ENCODE data around the gene TEX264. TPM values are rescaled to one million over a fixed set of nuclear protein-coding genes. Genes with fewer than 3 reads are reported as not detected.

TEX264 gene
- total RNA-seq, 1 experiment from 2014 or later: 46.4 TPM

DNA sequence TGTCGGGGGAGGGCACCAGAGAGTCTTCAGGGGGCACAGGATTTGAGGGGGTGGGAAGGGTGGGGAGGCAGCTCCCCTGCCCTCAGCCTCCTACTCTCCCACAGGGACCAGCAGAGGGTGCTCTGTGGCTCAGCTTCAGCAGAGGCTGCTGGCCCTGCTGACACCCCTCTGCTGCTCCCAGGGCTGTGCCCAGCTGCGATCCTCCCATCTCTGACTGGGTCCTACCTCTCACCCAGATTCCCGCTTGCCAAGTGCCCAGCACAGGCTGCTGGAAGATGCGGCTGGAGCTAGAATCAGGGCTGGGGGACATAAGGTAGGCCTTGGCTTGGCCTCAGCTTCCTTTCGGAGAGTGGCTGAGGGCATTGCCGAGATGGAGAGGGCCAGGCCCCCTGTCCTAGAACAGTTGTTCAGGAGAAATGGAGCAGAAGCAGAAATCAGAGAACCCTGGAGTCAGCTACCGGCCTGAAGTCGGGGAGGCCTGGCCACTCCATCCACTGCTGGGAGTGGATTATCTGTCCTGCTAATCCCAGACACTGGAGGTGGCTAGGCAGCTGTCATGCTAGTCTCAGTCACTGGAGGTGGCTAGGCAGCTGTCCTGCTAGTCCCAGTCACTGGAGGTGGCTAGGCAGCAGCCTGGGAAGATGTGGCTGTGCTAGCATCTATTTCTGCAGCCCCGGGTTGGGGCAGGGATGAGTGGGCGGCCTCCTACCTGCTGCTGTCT is 39.7 kb downstream of the TEX264 start:
- no peak overlapping the region for H3K4me3 Mint-ChIP-seq (ENCODE audit: unreplicated experiment)
- no peaks in the 10 kb centered on the region for H3K9me3 Mint-ChIP-seq (ENCODE audit: unreplicated experiment)
- intact Hi-C loops (cut with micrococcal nuclease): no loop called here
- H3K27me3 Mint-ChIP-seq (ENCODE audit: insufficient read depth, unreplicated experiment): no peaks in the 10 kb centered on the region
- BruUV-seq (replicated peaks): no TSS peak
- no peaks in the 10 kb centered on the region for H3K4me1 Mint-ChIP-seq (ENCODE audit: insufficient read depth, unreplicated experiment)
- H3K36me3 Mint-ChIP-seq (ENCODE audit: insufficient read depth, unreplicated experiment): peaks cover 14% of the 10 kb centered on the region
- peak; percentile 17 for DNase-seq (ENCODE audit: unreplicated experiment)
- no peak overlapping the region for H3K27ac Mint-ChIP-seq (ENCODE audit: low read depth, unreplicated experiment)
- ChIA-PET CTCF (interaction anchor here (0.7 kb wide), 1 partner anchor 95 kb away, joined by 5 read pairs; no protein-coding TSS in a partner anchor), POLR2A (interaction anchor here (0.9 kb wide), 1 partner anchor 18 kb away, joined by 5 read pairs; no protein-coding TSS in a partner anchor)
- TF ChIP-seq, protein P1, sequence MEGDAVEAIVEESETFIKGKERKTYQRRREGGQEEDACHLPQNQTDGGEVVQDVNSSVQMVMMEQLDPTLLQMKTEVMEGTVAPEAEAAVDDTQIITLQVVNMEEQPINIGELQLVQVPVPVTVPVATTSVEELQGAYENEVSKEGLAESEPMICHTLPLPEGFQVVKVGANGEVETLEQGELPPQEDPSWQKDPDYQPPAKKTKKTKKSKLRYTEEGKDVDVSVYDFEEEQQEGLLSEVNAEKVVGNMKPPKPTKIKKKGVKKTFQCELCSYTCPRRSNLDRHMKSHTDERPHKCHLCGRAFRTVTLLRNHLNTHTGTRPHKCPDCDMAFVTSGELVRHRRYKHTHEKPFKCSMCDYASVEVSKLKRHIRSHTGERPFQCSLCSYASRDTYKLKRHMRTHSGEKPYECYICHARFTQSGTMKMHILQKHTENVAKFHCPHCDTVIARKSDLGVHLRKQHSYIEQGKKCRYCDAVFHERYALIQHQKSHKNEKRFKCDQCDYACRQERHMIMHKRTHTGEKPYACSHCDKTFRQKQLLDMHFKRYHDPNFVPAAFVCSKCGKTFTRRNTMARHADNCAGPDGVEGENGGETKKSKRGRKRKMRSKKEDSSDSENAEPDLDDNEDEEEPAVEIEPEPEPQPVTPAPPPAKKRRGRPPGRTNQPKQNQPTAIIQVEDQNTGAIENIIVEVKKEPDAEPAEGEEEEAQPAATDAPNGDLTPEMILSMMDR (IDR thresholded peaks at IDR 0.05; ENCODE audit: unreplicated experiment): no peak

DNA sequence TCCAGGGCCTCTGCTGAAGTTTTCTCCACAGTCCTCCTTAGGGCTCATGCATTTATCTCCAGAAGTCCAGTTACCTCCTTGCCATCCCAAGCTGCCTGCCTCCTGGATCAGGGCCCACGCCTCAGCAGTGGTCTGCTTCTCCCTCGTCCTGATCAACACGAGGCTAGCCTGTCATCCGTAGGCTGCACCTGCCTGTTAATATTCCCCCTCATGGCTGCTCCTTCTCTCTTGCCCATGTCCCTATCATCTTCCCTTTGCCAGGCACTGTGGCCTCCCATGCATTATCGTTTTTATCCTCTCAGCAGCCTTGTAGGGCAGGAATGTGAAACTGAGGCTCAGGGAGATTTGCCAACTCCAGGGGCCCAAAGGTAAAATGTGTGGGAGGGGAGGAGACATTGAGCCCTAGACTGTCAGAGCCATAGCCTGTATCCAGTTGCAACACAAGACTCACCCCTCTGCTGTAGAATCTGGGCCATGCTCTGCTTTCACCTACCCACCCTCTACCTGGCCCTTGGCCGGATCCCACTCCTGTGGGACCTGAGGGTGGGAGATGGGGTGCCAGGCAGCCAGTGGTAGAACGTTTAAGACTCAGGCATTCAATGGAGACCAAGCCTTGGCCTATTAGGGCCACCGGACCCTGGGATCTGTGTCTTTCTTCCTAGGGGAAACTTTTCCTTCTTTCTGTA is 40.4 kb downstream of the TEX264 start:
- TF ChIP-seq, protein P1 (IDR thresholded peaks at IDR 0.05; ENCODE audit: unreplicated experiment): no peak
- POLR2A ChIA-PET: no interaction called here
- intact Hi-C loops (cut with micrococcal nuclease): no loop called here
- Mint-ChIP-seq H3K4me1 (ENCODE audit: insufficient read depth, unreplicated experiment) (no peaks in the 10 kb centered on the region), H3K9me3 (ENCODE audit: unreplicated experiment) (no peaks in the 10 kb centered on the region), H3K27ac (ENCODE audit: low read depth, unreplicated experiment) (no peak overlapping the region), H3K27me3 (ENCODE audit: insufficient read depth, unreplicated experiment) (no peaks in the 10 kb centered on the region), H3K36me3 (ENCODE audit: insufficient read depth, unreplicated experiment) (peaks cover 14% of the 10 kb centered on the region), H3K4me3 (ENCODE audit: unreplicated experiment) (no peak overlapping the region)
- CTCF ChIA-PET: no interaction called here
- no TSS peak for BruUV-seq (replicated peaks)
- no peak for DNase-seq (ENCODE audit: unreplicated experiment)

DNA sequence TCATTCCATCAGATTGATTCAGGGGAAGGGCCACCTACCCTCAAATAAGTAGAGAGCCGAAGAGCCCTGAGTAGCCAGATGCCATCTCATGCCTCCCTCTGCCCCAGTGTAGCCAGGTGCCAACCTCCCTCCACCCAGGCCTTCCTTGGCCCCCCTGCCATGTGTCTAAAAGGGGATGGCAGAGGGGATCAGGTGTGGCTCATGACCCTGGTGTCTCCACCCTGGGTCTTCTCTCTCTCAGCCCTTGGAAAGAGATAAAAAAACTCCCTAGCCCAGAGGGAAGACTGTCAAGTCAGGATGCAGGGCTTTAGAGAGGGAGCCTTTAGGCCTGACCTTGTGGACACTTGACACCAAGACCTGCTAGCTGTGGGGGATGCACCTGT is 41.0 kb downstream of the TEX264 start:
- DNase-seq (ENCODE audit: unreplicated experiment): no peak
- TF ChIP-seq, protein P1 (IDR thresholded peaks at IDR 0.05; ENCODE audit: unreplicated experiment): no peak
- CTCF ChIA-PET: interaction anchor here (1.3 kb wide), 1 partner anchor 88 kb away, joined by 3 read pairs; no protein-coding TSS in a partner anchor
- no peak overlapping the region for H3K27ac Mint-ChIP-seq (ENCODE audit: low read depth, unreplicated experiment)
- POLR2A ChIA-PET: no interaction called here
- no TSS peak for BruUV-seq (replicated peaks)
- H3K27me3 Mint-ChIP-seq (ENCODE audit: insufficient read depth, unreplicated experiment): no peaks in the 10 kb centered on the region
- no peaks in the 10 kb centered on the region for H3K9me3 Mint-ChIP-seq (ENCODE audit: unreplicated experiment)
- no peaks in the 10 kb centered on the region for H3K4me1 Mint-ChIP-seq (ENCODE audit: insufficient read depth, unreplicated experiment)
- no peak overlapping the region for H3K4me3 Mint-ChIP-seq (ENCODE audit: unreplicated experiment)
- H3K36me3 Mint-ChIP-seq (ENCODE audit: insufficient read depth, unreplicated experiment): peaks cover 14% of the 10 kb centered on the region
- intact Hi-C loops (cut with micrococcal nuclease): no loop called here

DNA sequence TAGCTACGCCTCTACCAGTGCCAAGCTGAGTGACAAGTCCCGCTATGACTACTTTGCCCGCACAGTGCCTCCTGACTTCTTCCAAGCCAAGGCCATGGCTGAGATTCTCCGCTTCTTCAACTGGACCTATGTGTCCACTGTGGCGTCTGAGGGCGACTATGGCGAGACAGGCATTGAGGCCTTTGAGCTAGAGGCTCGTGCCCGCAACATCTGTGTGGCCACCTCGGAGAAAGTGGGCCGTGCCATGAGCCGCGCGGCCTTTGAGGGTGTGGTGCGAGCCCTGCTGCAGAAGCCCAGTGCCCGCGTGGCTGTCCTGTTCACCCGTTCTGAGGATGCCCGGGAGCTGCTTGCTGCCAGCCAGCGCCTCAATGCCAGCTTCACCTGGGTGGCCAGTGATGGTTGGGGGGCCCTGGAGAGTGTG is 41.5 kb downstream of the TEX264 start:
- Mint-ChIP-seq H3K4me3 (ENCODE audit: unreplicated experiment) (no peak overlapping the region), H3K27ac (ENCODE audit: low read depth, unreplicated experiment) (no peak overlapping the region), H3K9me3 (ENCODE audit: unreplicated experiment) (no peaks in the 10 kb centered on the region), H3K27me3 (ENCODE audit: insufficient read depth, unreplicated experiment) (no peaks in the 10 kb centered on the region), H3K36me3 (ENCODE audit: insufficient read depth, unreplicated experiment) (peaks cover 9% of the 10 kb centered on the region), H3K4me1 (ENCODE audit: insufficient read depth, unreplicated experiment) (no peaks in the 10 kb centered on the region)
- ChIA-PET POLR2A (no interaction called here), CTCF (interaction anchor here (0.8 to 1.3 kb wide), 2 partner anchors 88 to 211 kb away, joined by 3 read pairs; no protein-coding TSS in a partner anchor)
- DNase-seq (ENCODE audit: unreplicated experiment): no peak
- TF ChIP-seq, protein P1 (IDR thresholded peaks at IDR 0.05; ENCODE audit: unreplicated experiment): no peak
- intact Hi-C loops (cut with micrococcal nuclease): no loop called here
- BruUV-seq (replicated peaks): no TSS peak

All from MCF 10A (cell line).